B cell (primary cell): Measurements from ENCODE around the gene MTSS2. TPM values are rescaled to one million over a fixed set of nuclear protein-coding genes. Genes with fewer than 3 reads are reported as not detected.

Experiments
- ATAC-seq: fragments of 200-7000 bp; cut with Tn5 transposase; one replicate; pipeline ENCODE4 v1.10.0; 2021; ENCODE audit warnings: low read depth, mild to moderate bottlenecking, moderate number of reproducible peaks, moderate library complexity
- CTCF ChIA-PET: fragments of 350-600 bp; sonication (Branson Sonifier 250); formaldehyde crosslinking; loops from one replicate; lab custom pipeline; 2021; ENCODE audit warnings: antibody characterized with exemption, inconsistent platforms; lab: Charles Lee
- POLR2A ChIA-PET: fragments of 350-600 bp; sonication (Branson Sonifier 250); formaldehyde crosslinking; loops from one replicate; lab custom pipeline; 2021; ENCODE audit warnings: antibody characterized with exemption; lab: Charles Lee
- DNase-seq: peaks from one replicate; pipeline ENCODE4 v3.0.0; 2013
- H2AFZ ChIP-seq: 2 replicates; pipeline ENCODE4 v1.6.1; 2012; ENCODE audit warnings: mild to moderate bottlenecking, low read depth, low read length; ENCODE audit not compliant: insufficient read depth, poor library complexity, severe bottlenecking
- H3K27ac ChIP-seq, 2 donors: 1 replicate in 1 of 2; 2 replicates in 1 of 2; pipeline ENCODE4 v1.5.1; 2012 to 2013; ENCODE audit warnings: low read length in 2 of 2, mild to moderate bottlenecking in 2 of 2, moderate library complexity in 1 of 2
- H3K27me3 ChIP-seq, 4 experiments: fragments of 200-600 bp in 1 of 4; sonication (generic) in 1 of 4; replicated peaks in 1 of 4; 1 replicate in 2 of 4; 2 replicates in 2 of 4; pipeline versions ENCODE4 v1.6.1 to v1.7.0; 2013 to 2016; ENCODE audit warnings: low read length in 3 of 4, mild to moderate bottlenecking in 2 of 4, mixed read lengths in 1 of 4, moderate library complexity in 1 of 4; ENCODE audit not compliant: insufficient read depth in 4 of 4, control insufficient read depth in 3 of 4; ENCODE audit errors: control extremely low read depth in 1 of 4
- H3K36me3 ChIP-seq, 2 experiments: replicated peaks in 1 of 2; 1 replicate in 1 of 2; 2 replicates in 1 of 2; pipeline versions ENCODE4 v1.6.1 to v1.7.1; 2013; ENCODE audit warnings: low read length in 1 of 2; ENCODE audit not compliant: insufficient read depth in 2 of 2, control insufficient read depth in 1 of 2; ENCODE audit errors: control extremely low read depth in 1 of 2, extremely low read depth in 1 of 2
- H3K4me1 ChIP-seq, 2 donors: fragments of 200-600 bp in 1 of 2; sonication (generic) in 1 of 2; 1 replicate in 1 of 2; 2 replicates in 1 of 2; pipeline versions ENCODE4 v1.5.1 to v1.6.1; 2013 to 2017; ENCODE audit warnings: low read length in 2 of 2; ENCODE audit not compliant: control insufficient read depth in 2 of 2, insufficient read depth in 2 of 2
- H3K4me2 ChIP-seq: replicated peaks from 2 replicates; pipeline ENCODE3; 2012; ENCODE audit warnings: mild to moderate bottlenecking, low read depth, low read length; ENCODE audit not compliant: poor library complexity, severe bottlenecking
- H3K4me3 ChIP-seq, 5 experiments: fragments of 200-600 bp in 1 of 5; sonication (generic) in 1 of 5; 1 replicate in 3 of 5; 2 replicates in 2 of 5; pipeline versions ENCODE4 v1.5.1 to v1.7.0; 2011 to 2016; ENCODE audit warnings: low read length in 4 of 5, mild to moderate bottlenecking in 4 of 5, low read depth in 2 of 5, control low read depth in 1 of 5, moderate library complexity in 1 of 5; ENCODE audit not compliant: insufficient read depth in 1 of 5; ENCODE audit errors: control extremely low read depth in 1 of 5, extremely low read depth in 1 of 5
- H3K79me2 ChIP-seq: fragments of 200-600 bp; sonication (generic); one replicate; pipeline ENCODE4 v1.6.0; 2016; ENCODE audit warnings: low read length; ENCODE audit not compliant: control insufficient read depth, insufficient read depth
- H3K9ac ChIP-seq: fragments of 200-600 bp; sonication (generic); 2 replicates; pipeline ENCODE4 v1.6.1; 2017; ENCODE audit warnings: mild to moderate bottlenecking, low read length, moderate library complexity
- H3K9me3 ChIP-seq, 3 donors: one replicate each; pipeline versions ENCODE4 v1.6.1 to v1.7.1; 2013; ENCODE audit warnings: low read length in 2 of 3; ENCODE audit not compliant: control insufficient read depth in 2 of 3, insufficient read depth in 1 of 3; ENCODE audit errors: control extremely low read depth in 1 of 3
- H4K20me1 ChIP-seq: 2 replicates; pipeline ENCODE4 v1.6.0; 2012; ENCODE audit warnings: mild to moderate bottlenecking, low read length; ENCODE audit not compliant: insufficient read depth, control insufficient read depth, poor library complexity, severe bottlenecking
- H3K27ac Mint-ChIP-seq: one replicate; pipeline ENCODE4 v1.8.0; 2021; ENCODE audit warnings: mixed read lengths
- H3K27me3 Mint-ChIP-seq: one replicate; pipeline ENCODE4 v1.8.0; 2021; ENCODE audit warnings: mixed read lengths
- H3K4me1 Mint-ChIP-seq: one replicate; pipeline ENCODE4 v1.8.0; 2021; ENCODE audit warnings: mixed read lengths
- H3K4me3 Mint-ChIP-seq: one replicate; pipeline ENCODE4 v1.8.0; 2021; ENCODE audit warnings: mixed read lengths
- H3K9me3 Mint-ChIP-seq: one replicate; pipeline ENCODE4 v1.8.0; 2022; ENCODE audit warnings: mixed read lengths; ENCODE audit not compliant: insufficient read depth
- EZH2 ChIP-seq: IDR thresholded peaks from 2 replicates; pipeline ENCODE4 v1.6.1; 2012; ENCODE audit warnings: borderline replicate concordance, low read depth, mild to moderate bottlenecking, moderate library complexity, low read length; ENCODE audit not compliant: insufficient read depth, poor library complexity, severe bottlenecking
- WGBS: methylation state at CpG from one replicate; pipeline ENCODE4 v1.1.5; 2013; ENCODE audit warnings: missing lambda C conversion rate; ENCODE audit not compliant: insufficient coverage; 5-methylcytosine and 5-hydroxymethylcytosine counted together
- intact Hi-C: fragments of 100-400 bp; cut with micrococcal nuclease; formaldehyde crosslinking; loops from one replicate; pipeline ENCODE4 v1.10.0; 2022
- polyA plus RNA-seq: library from polyadenylated mRNA; depleted of rRNA; stranded (reverse); fragments of >200 nt; gene quantifications from 2 replicates; pipeline ENCODE4 v1.2.3, GENCODE V29; 2012
- total RNA-seq, 2 donors: library from RNA; stranded (reverse); fragments of 120-200 nt in 1 of 2; gene quantifications; 1 replicate in 1 of 2; 2 replicates in 1 of 2; pipeline versions ENCODE4 v1.2.3 to v1.2.4, GENCODE V29; 2013 to 2022
- TF ChIP-seq, protein P1 (sequence below): fragments of 200-600 bp; IDR thresholded peaks from one replicate; pipeline ENCODE4 v1.8.0; 2022; ENCODE audit warnings: antibody characterized with exemption, mild to moderate bottlenecking

MTSS2 gene
- total and polyA plus RNA-seq, 2 donors (not counting 1 experiment from before 2014, with no cell fraction given) = 1.6 to 2.6 TPM

DNA sequence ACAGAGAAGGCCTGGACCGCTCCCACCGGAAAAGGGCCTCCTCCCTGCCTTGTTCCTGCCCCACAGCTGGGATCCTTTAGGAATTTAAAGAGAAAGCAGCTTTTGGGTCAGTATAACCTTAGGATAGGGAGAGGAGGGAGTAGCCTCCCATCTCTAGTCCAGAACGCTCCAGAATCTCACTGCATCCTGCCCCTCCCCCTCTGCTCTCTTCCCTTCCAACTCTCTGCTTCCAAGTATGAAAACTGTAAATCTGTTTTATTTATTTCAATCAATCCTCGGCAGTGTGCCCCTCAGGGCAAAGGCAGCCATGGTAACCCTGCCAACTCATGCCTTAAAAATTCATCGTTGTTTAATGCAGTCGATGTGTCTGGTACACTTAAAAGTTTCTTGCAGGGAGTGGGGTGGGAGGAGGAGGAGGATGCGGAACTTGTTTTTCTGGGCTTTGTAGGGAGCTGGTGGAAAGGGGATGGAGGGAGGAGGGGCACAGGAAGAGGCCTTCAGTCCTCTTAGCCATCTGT is 21.2 kb upstream of the MTSS2 start:
- Histone ChIP-seq H3K36me3 (peaks cover 0 to 21% of the 10 kb centered on the region in 2 experiments), H3K4me3 (no peak overlapping the region), H3K27ac (no peak overlapping the region), H3K4me2 (no peak overlapping the region), H3K4me1 (no peaks in the 10 kb centered on the region), H3K27me3 (no peaks in the 10 kb centered on the region), H2AFZ (no peak overlapping the region), H3K9ac (no peak overlapping the region), H4K20me1 (no peaks in the 10 kb centered on the region), H3K79me2 (no peaks in the 10 kb centered on the region), H3K9me3 (peaks cover 0 to 3% (median 0%) of the 10 kb centered on the region in 3 donors)
- intact Hi-C loops = no loop called here
- Mint-ChIP-seq H3K27me3 (no peaks in the 10 kb centered on the region), H3K4me3 (no peak overlapping the region), H3K27ac (no peak overlapping the region), H3K4me1 (no peaks in the 10 kb centered on the region), H3K9me3 (no peaks in the 10 kb centered on the region)
- ChIA-PET CTCF (no interaction called here), POLR2A (no interaction called here)
- no peak for DNase-seq
- ATAC-seq = no peak
- WGBS = 93% methylated on average over 3 of the region's 7 CpGs
- TF ChIP-seq, protein P1, sequence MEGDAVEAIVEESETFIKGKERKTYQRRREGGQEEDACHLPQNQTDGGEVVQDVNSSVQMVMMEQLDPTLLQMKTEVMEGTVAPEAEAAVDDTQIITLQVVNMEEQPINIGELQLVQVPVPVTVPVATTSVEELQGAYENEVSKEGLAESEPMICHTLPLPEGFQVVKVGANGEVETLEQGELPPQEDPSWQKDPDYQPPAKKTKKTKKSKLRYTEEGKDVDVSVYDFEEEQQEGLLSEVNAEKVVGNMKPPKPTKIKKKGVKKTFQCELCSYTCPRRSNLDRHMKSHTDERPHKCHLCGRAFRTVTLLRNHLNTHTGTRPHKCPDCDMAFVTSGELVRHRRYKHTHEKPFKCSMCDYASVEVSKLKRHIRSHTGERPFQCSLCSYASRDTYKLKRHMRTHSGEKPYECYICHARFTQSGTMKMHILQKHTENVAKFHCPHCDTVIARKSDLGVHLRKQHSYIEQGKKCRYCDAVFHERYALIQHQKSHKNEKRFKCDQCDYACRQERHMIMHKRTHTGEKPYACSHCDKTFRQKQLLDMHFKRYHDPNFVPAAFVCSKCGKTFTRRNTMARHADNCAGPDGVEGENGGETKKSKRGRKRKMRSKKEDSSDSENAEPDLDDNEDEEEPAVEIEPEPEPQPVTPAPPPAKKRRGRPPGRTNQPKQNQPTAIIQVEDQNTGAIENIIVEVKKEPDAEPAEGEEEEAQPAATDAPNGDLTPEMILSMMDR = no peak
- no peak for TF ChIP-seq EZH2

DNA sequence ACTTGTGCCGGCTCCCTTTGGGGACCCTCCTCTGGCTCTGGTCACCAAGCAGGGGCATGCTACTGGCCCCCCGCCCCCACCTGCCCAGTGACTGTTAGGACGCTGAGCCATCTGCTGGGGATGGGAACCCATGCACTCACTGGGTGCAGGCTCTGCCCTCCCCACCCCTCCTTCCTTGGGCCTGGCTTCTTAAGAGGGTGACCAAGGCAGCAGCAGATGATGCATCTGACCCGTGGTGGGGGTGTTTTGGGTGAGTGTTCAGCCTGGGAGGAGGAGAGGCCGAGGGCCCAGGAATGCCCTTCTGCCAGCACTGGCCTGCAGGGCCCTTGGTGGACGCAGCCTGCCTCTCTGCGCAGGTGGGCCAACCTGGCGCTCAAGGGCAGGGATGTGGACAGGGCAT is 19.2 kb upstream of the MTSS2 start:
- DNase-seq (no peak), ATAC-seq (no peak)
- peaks cover 8% of the 10 kb centered on the region for H4K20me1 ChIP-seq
- no peaks in the 10 kb centered on the region for H3K27me3 Mint-ChIP-seq
- H3K27me3 ChIP-seq = no peaks in the 10 kb centered on the region
- H3K36me3 ChIP-seq = peaks cover 0 to 9% of the 10 kb centered on the region in 2 experiments
- WGBS = 96% methylated on average over 7 of the region's 8 CpGs
- no peak overlapping the region for H3K4me2 ChIP-seq
- ChIA-PET POLR2A (no interaction called here), CTCF (no interaction called here)
- no peaks in the 10 kb centered on the region for H3K9me3 Mint-ChIP-seq
- H3K4me1 Mint-ChIP-seq = no peaks in the 10 kb centered on the region
- H3K9ac ChIP-seq = no peak overlapping the region
- no peak for TF ChIP-seq EZH2
- TF ChIP-seq, protein P1 = no peak
- no peak overlapping the region for H3K4me3 ChIP-seq
- no peak overlapping the region for H3K27ac Mint-ChIP-seq
- no peaks in the 10 kb centered on the region for H3K4me1 ChIP-seq
- H3K27ac ChIP-seq = no peak overlapping the region
- no peaks in the 10 kb centered on the region for H3K9me3 ChIP-seq
- H3K4me3 Mint-ChIP-seq = no peak overlapping the region
- H2AFZ ChIP-seq = no peak overlapping the region
- no peaks in the 10 kb centered on the region for H3K79me2 ChIP-seq
- intact Hi-C loops = no loop called here
